ENCODE results near the gene PRKAA2. TPM values are rescaled to one million over a fixed set of nuclear protein-coding genes. Genes with fewer than 3 reads are reported as not detected.

The PRKAA2 gene
- total and polyA plus RNA-seq, 2 experiments from 2014 or later: 6.4 to 15.0 TPM

DNA sequence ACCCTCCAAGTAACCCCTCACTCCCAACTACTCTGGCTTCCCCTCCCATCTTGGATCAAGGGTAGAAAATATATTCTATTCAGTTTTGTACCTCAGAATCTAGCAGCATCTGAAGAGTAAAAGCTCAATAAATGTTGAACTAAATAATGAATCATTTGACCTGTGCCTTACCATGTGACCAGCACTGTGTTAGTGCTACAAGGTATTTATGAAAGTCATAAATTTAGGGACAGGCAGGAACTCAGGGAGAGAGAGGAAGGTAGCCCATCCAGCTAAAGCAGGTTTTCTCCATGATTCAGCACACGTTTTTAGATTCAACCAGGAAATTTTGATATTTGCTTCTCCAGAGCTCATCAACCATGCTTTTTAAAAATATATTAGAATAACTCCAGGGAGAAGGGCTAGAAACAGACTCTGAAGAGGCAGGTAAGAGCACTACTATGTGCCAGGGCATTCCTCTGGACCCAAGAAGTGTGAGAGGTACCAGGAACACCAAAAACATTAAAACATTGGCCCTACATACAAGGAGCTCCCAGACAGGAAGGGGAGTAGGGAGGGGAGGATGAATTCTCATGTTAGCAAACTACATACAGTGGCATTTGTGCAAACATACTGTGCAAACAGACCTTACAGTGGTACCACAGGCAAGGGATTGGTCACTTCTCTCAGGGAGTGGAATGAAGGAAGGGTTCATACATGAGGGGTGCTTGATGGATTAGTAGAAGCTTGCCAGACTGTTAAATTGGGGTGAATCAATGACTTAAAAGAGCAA, 109.8 kb downstream of the PRKAA2 start:
- no peak overlapping the region for H3K4me3 ChIP-seq
- TF ChIP-seq, protein P1, sequence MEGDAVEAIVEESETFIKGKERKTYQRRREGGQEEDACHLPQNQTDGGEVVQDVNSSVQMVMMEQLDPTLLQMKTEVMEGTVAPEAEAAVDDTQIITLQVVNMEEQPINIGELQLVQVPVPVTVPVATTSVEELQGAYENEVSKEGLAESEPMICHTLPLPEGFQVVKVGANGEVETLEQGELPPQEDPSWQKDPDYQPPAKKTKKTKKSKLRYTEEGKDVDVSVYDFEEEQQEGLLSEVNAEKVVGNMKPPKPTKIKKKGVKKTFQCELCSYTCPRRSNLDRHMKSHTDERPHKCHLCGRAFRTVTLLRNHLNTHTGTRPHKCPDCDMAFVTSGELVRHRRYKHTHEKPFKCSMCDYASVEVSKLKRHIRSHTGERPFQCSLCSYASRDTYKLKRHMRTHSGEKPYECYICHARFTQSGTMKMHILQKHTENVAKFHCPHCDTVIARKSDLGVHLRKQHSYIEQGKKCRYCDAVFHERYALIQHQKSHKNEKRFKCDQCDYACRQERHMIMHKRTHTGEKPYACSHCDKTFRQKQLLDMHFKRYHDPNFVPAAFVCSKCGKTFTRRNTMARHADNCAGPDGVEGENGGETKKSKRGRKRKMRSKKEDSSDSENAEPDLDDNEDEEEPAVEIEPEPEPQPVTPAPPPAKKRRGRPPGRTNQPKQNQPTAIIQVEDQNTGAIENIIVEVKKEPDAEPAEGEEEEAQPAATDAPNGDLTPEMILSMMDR (IDR thresholded peaks at IDR 0.05; ENCODE audit: low read depth, low read length): no peak
- H3K4me1 ChIP-seq (ENCODE audit: low read depth): peaks cover 14% of the 10 kb centered on the region
- no peak for DNase-seq (ENCODE audit: low read depth in 1 of 2, low spot score in 1 of 2)
- H3K9me3 ChIP-seq (ENCODE audit: low read depth): no peaks in the 10 kb centered on the region
- no peaks in the 10 kb centered on the region for H3K36me3 ChIP-seq
- H3K27me3 ChIP-seq: no peaks in the 10 kb centered on the region
- no peak overlapping the region for H3K27ac ChIP-seq

DNA sequence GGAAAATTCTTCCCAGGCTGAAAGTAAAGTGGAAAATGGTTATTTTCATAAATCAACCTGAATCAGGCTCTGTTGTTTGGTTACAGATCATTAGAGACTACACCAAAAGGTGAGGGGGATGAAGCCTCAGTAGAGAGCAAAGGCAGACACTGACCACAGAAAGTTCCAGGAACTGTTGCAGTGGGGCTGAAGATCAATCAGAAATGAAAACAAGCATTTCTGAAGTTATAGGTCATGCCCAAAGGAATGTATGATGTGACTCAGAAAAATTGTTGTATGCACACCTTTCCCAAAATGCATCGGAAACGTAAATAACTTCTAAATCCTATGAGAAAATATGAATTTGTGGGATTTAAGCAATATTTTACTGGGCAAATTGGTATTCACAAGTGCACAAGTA, 110.8 kb downstream of the PRKAA2 start:
- TF ChIP-seq, protein P1 (IDR thresholded peaks at IDR 0.05; ENCODE audit: low read depth, low read length): no peak
- H3K27me3 ChIP-seq: no peaks in the 10 kb centered on the region

DNA sequence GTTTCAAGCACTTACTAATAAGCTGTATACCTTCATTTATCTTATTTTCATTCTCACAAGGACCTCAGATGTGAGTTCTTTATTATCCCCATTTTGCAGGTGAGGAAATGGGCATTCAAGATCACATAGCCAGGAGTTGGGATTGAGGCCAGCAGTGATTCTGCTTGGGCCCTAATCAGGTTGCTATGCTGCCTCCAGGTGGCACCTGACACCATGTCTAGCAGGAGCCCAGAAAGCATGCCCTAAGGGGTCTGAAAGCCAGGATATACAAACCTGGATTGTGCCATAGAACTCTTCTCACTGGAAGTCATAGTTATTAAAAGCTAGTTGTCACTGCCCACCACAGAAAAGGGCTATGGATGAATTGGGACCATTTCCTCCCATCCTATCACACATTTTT, 113.0 kb downstream of the PRKAA2 start:
- no peaks in the 10 kb centered on the region for H3K9me3 ChIP-seq (ENCODE audit: low read depth)
- H3K36me3 ChIP-seq: no peaks in the 10 kb centered on the region
- H3K4me3 ChIP-seq: no peak overlapping the region
- no peaks in the 10 kb centered on the region for H3K27me3 ChIP-seq
- no peak overlapping the region for H3K27ac ChIP-seq
- TF ChIP-seq, protein P1 (IDR thresholded peaks at IDR 0.05; ENCODE audit: low read depth, low read length): no peak
- peak in 1 of 2 donors; percentile 49 for DNase-seq (ENCODE audit: low read depth in 1 of 2, low spot score in 1 of 2)
- H3K4me1 ChIP-seq (ENCODE audit: low read depth): peaks cover 3% of the 10 kb centered on the region

More for the DNA sequence above, 110.8 kb downstream of the PRKAA2 start:
- H3K27ac ChIP-seq: no peak overlapping the region
- H3K4me3 ChIP-seq: no peak overlapping the region
- DNase-seq (ENCODE audit: low read depth in 1 of 2, low spot score in 1 of 2): no peak
- H3K36me3 ChIP-seq: no peaks in the 10 kb centered on the region
- peaks cover 14% of the 10 kb centered on the region for H3K4me1 ChIP-seq (ENCODE audit: low read depth)
- H3K9me3 ChIP-seq (ENCODE audit: low read depth): no peaks in the 10 kb centered on the region

DNA sequence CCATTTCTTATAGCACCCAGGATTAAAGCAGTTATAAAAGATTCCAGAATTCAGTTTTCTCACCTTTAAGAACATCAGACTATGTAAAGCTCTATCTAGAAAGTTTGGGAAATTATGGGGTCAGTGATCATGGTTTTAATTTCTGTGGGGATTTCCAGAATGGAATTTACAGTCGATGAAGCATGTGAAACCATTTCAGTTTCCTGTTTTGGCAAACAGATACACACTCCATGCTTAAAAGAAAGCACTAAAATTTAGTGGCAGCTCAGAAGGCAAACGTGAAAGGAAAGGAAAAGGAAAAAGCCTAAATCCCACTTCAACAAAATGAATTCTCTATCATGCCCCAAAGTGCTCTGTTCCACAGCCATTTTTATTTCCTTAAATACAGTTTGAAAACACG, 113.7 kb downstream of the PRKAA2 start:
- Histone ChIP-seq H3K27me3 (no peaks in the 10 kb centered on the region), H3K4me3 (no peak overlapping the region), H3K27ac (no peak overlapping the region), H3K9me3 (ENCODE audit: low read depth) (no peaks in the 10 kb centered on the region), H3K36me3 (no peaks in the 10 kb centered on the region), H3K4me1 (ENCODE audit: low read depth) (peaks cover 3% of the 10 kb centered on the region)
- TF ChIP-seq, protein P1 (IDR thresholded peaks at IDR 0.05; ENCODE audit: low read depth, low read length): no peak
- DNase-seq (ENCODE audit: low read depth in 1 of 2, low spot score in 1 of 2): no peak

Other genes starting within 250 kb of the PRKAA2 start
- 56.2 and 58.2 TPM in 2 replicates for gene PLPP3, start 65.8 kb upstream of the PRKAA2 start, total RNA-seq
- 41.3 and 41.4 TPM in 2 replicates for gene PLPP3, start 65.8 kb upstream of the PRKAA2 start, polyA plus RNA-seq
- gene FYB2, start 174.1 kb downstream of the PRKAA2 start, total RNA-seq: 0.14 and 0.48 TPM in 2 replicates
- gene FYB2, start 174.1 kb downstream of the PRKAA2 start, polyA plus RNA-seq: 0.45 and 1.3 TPM in 2 replicates
- not detected in 2 replicates for gene C8A, start 209.5 kb downstream of the PRKAA2 start, total RNA-seq
- not detected in 2 replicates for gene C8A, start 209.5 kb downstream of the PRKAA2 start, polyA plus RNA-seq

All from cardiac muscle cell (in vitro differentiated cells and primary cell).